ENCODE results near the gene ELOVL7. TPM values are rescaled to one million over a fixed set of nuclear protein-coding genes. Genes with fewer than 3 reads are reported as not detected.

ELOVL7 gene
- total RNA-seq, 4 donors from 2014 or later = 1.2 to 17.1 (median 14.4) TPM

DNA sequence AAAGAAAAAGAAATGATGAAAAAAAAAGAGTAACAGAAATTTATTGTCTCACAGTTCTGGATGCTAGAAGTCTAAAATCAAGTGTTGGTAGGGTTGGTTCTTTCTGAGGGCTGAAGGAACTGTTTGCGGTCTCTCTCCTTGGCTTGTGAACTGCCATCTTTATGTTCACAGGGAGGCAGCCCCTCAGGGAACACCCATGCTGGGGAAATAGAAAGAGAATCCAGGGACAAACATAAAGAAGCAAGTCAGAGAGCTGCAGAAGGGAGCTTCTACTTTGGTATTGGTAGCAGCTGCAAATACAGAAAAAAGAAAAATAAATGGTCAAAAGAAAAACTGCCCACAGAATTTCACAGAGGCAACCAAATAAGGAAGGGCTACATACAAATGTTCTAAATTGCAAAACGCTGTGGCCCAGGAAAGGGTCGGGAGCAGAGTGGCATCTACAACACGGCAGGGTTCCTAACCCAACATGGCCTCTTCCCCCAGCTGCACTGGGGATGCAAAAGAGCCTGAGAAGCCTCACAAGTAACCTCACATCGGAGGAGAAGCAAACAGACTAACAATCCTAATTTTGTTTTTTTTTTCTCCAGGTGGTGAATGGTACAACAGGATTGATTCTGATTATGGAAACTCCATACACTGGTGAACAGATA, 37.4 kb downstream of the ELOVL7 start:
- Histone ChIP-seq H3K27me3 (no peaks in the 10 kb centered on the region), H3K4me1 (no peaks in the 10 kb centered on the region), H3K27ac (no peak overlapping the region), H3K4me3 (no peak overlapping the region), H3K9me3 (no peaks in the 10 kb centered on the region), H3K36me3 (no peaks in the 10 kb centered on the region)
- 69 to 77% methylated on average over 3 to 5 of the region's 5 CpGs for WGBS, 2 donors (ENCODE audit: low coverage in 1 of 2)
- TF ChIP-seq POLR2A (IDR thresholded peaks at IDR 0.05) (no peak), EP300 (IDR thresholded peaks at IDR 0.05; ENCODE audit: low read depth) (no peak), POLR2AphosphoS5 (IDR thresholded peaks at IDR 0.05) (no peak)
- TF ChIP-seq, protein P1, sequence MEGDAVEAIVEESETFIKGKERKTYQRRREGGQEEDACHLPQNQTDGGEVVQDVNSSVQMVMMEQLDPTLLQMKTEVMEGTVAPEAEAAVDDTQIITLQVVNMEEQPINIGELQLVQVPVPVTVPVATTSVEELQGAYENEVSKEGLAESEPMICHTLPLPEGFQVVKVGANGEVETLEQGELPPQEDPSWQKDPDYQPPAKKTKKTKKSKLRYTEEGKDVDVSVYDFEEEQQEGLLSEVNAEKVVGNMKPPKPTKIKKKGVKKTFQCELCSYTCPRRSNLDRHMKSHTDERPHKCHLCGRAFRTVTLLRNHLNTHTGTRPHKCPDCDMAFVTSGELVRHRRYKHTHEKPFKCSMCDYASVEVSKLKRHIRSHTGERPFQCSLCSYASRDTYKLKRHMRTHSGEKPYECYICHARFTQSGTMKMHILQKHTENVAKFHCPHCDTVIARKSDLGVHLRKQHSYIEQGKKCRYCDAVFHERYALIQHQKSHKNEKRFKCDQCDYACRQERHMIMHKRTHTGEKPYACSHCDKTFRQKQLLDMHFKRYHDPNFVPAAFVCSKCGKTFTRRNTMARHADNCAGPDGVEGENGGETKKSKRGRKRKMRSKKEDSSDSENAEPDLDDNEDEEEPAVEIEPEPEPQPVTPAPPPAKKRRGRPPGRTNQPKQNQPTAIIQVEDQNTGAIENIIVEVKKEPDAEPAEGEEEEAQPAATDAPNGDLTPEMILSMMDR (IDR thresholded peaks at IDR 0.05) = no peak
- intact Hi-C loops (cut with DNase I; ENCODE audit: low total_unique reads) (no loop called here), in situ Hi-C loops (cut with MboI; ENCODE audit: low pct_ligation_motif_present in 1 of 4, low pct_unique_long_range_greater_than_20kb in 1 of 4, low sequenced_read_pairs in 3 of 4) (no loop called here)
- DNase-seq = no peak

DNA sequence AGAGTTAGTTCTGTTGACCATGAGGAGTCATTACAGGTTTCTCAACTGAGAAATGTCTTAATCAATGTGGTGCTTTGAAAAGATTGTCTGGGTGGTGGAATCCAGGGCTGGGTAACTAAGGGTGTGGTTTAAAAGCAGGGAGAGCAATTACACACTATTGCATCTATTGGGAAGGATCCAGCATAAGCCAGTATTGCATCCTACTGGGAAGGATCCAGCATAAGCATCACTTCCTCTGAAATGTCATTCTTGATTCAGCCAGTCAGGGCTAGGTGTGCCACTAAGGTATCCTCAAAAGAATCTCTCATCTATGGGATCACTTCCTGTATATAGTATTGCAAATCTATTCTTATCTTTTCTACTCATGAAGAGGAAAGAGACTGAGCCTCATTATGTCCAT, 38.6 kb downstream of the ELOVL7 start:
- Histone ChIP-seq H3K4me1 (no peaks in the 10 kb centered on the region), H3K27ac (no peak overlapping the region), H3K4me3 (no peak overlapping the region), H3K27me3 (no peaks in the 10 kb centered on the region), H3K9me3 (no peaks in the 10 kb centered on the region), H3K36me3 (no peaks in the 10 kb centered on the region)
- intact Hi-C loops (cut with DNase I; ENCODE audit: low total_unique reads) (no loop called here), in situ Hi-C loops (cut with MboI; ENCODE audit: low pct_ligation_motif_present in 1 of 4, low pct_unique_long_range_greater_than_20kb in 1 of 4, low sequenced_read_pairs in 3 of 4) (no loop called here)
- TF ChIP-seq, protein P1 (IDR thresholded peaks at IDR 0.05) = no peak
- TF ChIP-seq POLR2AphosphoS5 (IDR thresholded peaks at IDR 0.05) (no peak), POLR2A (IDR thresholded peaks at IDR 0.05) (no peak), EP300 (IDR thresholded peaks at IDR 0.05; ENCODE audit: low read depth) (no peak)
- DNase-seq = no peak

DNA sequence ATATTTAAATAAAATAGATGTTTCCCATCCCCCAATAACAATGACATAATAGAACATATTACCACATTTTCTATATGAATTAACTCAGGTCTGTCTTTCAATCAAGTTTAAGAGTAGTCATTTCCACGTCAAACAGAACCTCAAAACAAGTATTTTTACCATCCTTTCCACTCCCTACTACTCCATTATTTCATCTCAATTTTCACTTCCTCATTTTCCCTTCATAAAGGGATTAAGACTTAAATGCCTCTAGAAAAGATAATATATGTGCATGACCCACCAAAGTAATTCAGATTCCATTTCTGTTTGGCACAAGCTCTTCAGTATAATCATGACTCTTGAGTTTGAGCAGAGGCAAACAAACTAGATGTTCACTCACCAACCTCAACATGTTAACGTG, 40.4 kb downstream of the ELOVL7 start:
- no peak for TF ChIP-seq POLR2A (IDR thresholded peaks at IDR 0.05)
- TF ChIP-seq EP300 (IDR thresholded peaks at IDR 0.05; ENCODE audit: low read depth) = no peak
- TF ChIP-seq, protein P1 (IDR thresholded peaks at IDR 0.05) = no peak
- TF ChIP-seq POLR2AphosphoS5 (IDR thresholded peaks at IDR 0.05) = no peak
- Histone ChIP-seq H3K9me3 (no peaks in the 10 kb centered on the region), H3K4me1 (no peaks in the 10 kb centered on the region), H3K27ac (no peak overlapping the region), H3K36me3 (no peaks in the 10 kb centered on the region), H3K27me3 (no peaks in the 10 kb centered on the region), H3K4me3 (no peak overlapping the region)
- intact Hi-C loops (cut with DNase I; ENCODE audit: low total_unique reads) (no loop called here), in situ Hi-C loops (cut with MboI; ENCODE audit: low pct_ligation_motif_present in 1 of 4, low pct_unique_long_range_greater_than_20kb in 1 of 4, low sequenced_read_pairs in 3 of 4) (no loop called here)
- 59 to 67% methylated on average over 2 of the region's 2 CpGs for WGBS, 2 donors (ENCODE audit: low coverage in 1 of 2)
- DNase-seq = no peak

DNA sequence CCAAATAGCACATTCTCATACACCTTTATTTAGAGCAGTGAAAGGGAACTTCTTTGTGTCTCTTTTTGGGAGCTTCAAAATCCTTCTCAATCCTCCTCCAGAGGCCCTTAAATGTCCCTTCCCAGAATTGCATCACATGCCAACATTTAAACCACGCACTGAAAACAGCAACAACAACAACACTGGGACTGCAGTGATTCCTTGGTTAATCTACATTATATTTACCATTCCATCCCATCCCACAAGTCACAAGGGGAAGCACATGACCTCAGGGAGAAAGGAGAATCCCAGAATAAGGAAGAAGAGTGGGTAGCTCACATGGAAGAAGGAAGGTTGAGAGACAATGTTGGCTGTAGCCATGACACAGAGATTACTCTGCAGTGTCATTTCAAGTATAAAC, 41.1 kb downstream of the ELOVL7 start:
- H3K36me3 ChIP-seq = no peaks in the 10 kb centered on the region
- H3K27me3 ChIP-seq = no peaks in the 10 kb centered on the region
- H3K4me3 ChIP-seq = no peak overlapping the region
- in situ Hi-C loops (cut with MboI; ENCODE audit: low pct_ligation_motif_present in 1 of 4, low pct_unique_long_range_greater_than_20kb in 1 of 4, low sequenced_read_pairs in 3 of 4) = no loop called here
- no peak overlapping the region for H3K27ac ChIP-seq
- intact Hi-C loops (cut with DNase I; ENCODE audit: low total_unique reads) = no loop called here
- TF ChIP-seq POLR2AphosphoS5 (IDR thresholded peaks at IDR 0.05) (no peak), EP300 (IDR thresholded peaks at IDR 0.05; ENCODE audit: low read depth) (no peak), POLR2A (IDR thresholded peaks at IDR 0.05) (no peak)
- TF ChIP-seq, protein P1 (IDR thresholded peaks at IDR 0.05) = no peak
- H3K4me1 ChIP-seq = no peaks in the 10 kb centered on the region
- DNase-seq = no peak
- H3K9me3 ChIP-seq = no peaks in the 10 kb centered on the region
- WGBS, 2 donors (ENCODE audit: low coverage in 1 of 2) = 89% methylated on average over 1 of the region's 1 CpG; no CpG with 5 or more reads in 1 of the 2 donors
